ENCODE measurements around the gene BPGM.

BPGM gene

GRCh38 chr7:134646425-134647305 lies at the start of gene BPGM:
BPGM (plus strand) TSS chr7:134646853; CDS start chr7:134661508, 14,655 bp downstream.
- Histone ChIP-seq H3K9ac (ENCODE audit: insufficient read length) (peak within 1 kb of the TSS; percentile 87), H3K27ac (no peak within 1 kb of the TSS), H3K9me3 (ENCODE audit: low read depth, low read length) (no peaks in the 10 kb centered on the region), H3K4me3 (peak within 1 kb of the TSS; percentile 97), H3K36me3 (ENCODE audit: insufficient read depth, low read length) (no peaks in the 10 kb centered on the region)
- DNase-seq (ENCODE audit: low read depth, low spot score) = peak; percentile 100
- no peak for TF ChIP-seq FOXP2 (optimal IDR thresholded peaks at IDR 0.05; ENCODE audit: control extremely low read depth, extremely low read length, insufficient read depth)
- TF ChIP-seq POLR2AphosphoS5 (IDR thresholded peaks at IDR 0.05; ENCODE audit: borderline replicate concordance, low read depth, low read length) = peak; percentile 96
- no peak for TF ChIP-seq EZH2 (IDR thresholded peaks at IDR 0.05)

GRCh38 chr7:134599371-134599770 lies 47.3 kb upstream of the BPGM start:
- DNase-seq (ENCODE audit: low read depth, low spot score) = no peak
- no peak overlapping the region for H3K4me3 ChIP-seq
- H3K9me3 ChIP-seq (ENCODE audit: low read depth, low read length) = no peaks in the 10 kb centered on the region
- H3K9ac ChIP-seq (ENCODE audit: insufficient read length) = no peak overlapping the region
- H3K27ac ChIP-seq = no peak overlapping the region
- TF ChIP-seq POLR2AphosphoS5 (IDR thresholded peaks at IDR 0.05; ENCODE audit: borderline replicate concordance, low read depth, low read length) (no peak), EZH2 (IDR thresholded peaks at IDR 0.05) (no peak), FOXP2 (optimal IDR thresholded peaks at IDR 0.05; ENCODE audit: control extremely low read depth, extremely low read length, insufficient read depth) (no peak)
- H3K36me3 ChIP-seq (ENCODE audit: insufficient read depth, low read length) = no peaks in the 10 kb centered on the region

GRCh38 chr7:134601459-134601858 lies 45.2 kb upstream of the BPGM start:
- TF ChIP-seq POLR2AphosphoS5 (IDR thresholded peaks at IDR 0.05; ENCODE audit: borderline replicate concordance, low read depth, low read length) = no peak
- no peak for TF ChIP-seq EZH2 (IDR thresholded peaks at IDR 0.05)
- TF ChIP-seq FOXP2 (optimal IDR thresholded peaks at IDR 0.05; ENCODE audit: control extremely low read depth, extremely low read length, insufficient read depth) = no peak
- no peaks in the 10 kb centered on the region for H3K36me3 ChIP-seq (ENCODE audit: insufficient read depth, low read length)
- no peak for DNase-seq (ENCODE audit: low read depth, low spot score)

GRCh38 chr7:134602881-134603451 lies 43.7 kb upstream of the BPGM start:
- no peak for TF ChIP-seq EZH2 (IDR thresholded peaks at IDR 0.05)
- TF ChIP-seq FOXP2 (optimal IDR thresholded peaks at IDR 0.05; ENCODE audit: control extremely low read depth, extremely low read length, insufficient read depth) = no peak
- peak; percentile 19; the same call in 1 of the 2 replicates for TF ChIP-seq POLR2AphosphoS5 (IDR thresholded peaks at IDR 0.05; ENCODE audit: borderline replicate concordance, low read depth, low read length)
- Histone ChIP-seq H3K9ac (ENCODE audit: insufficient read length) (no peak overlapping the region), H3K27ac (no peak overlapping the region), H3K4me3 (peak overlapping the region; percentile 73), H3K9me3 (ENCODE audit: low read depth, low read length) (no peaks in the 10 kb centered on the region), H3K36me3 (ENCODE audit: insufficient read depth, low read length) (no peaks in the 10 kb centered on the region)
- peak; percentile 83 for DNase-seq (ENCODE audit: low read depth, low spot score)

More at GRCh38 chr7:134601459-134601858, 45.2 kb upstream of the BPGM start:
- Histone ChIP-seq H3K4me3 (no peak overlapping the region), H3K9me3 (ENCODE audit: low read depth, low read length) (no peaks in the 10 kb centered on the region), H3K27ac (no peak overlapping the region), H3K9ac (ENCODE audit: insufficient read length) (no peak overlapping the region)

- no peak overlapping the region for H3K4me3 ChIP-seq
- H3K36me3 ChIP-seq (ENCODE audit: insufficient read depth, low read length) = no peaks in the 10 kb centered on the region
These were observed 40.4 kb upstream of the BPGM start for GRCh38 chr7:134605978-134606923.

GRCh38 chr7:134611611-134612151 lies 35.0 kb upstream of the BPGM start:
- Histone ChIP-seq H3K9me3 (ENCODE audit: low read depth, low read length) (no peaks in the 10 kb centered on the region), H3K36me3 (ENCODE audit: insufficient read depth, low read length) (no peaks in the 10 kb centered on the region), H3K27ac (no peak overlapping the region), H3K9ac (ENCODE audit: insufficient read length) (no peak overlapping the region), H3K4me3 (no peak overlapping the region)
- TF ChIP-seq EZH2 (IDR thresholded peaks at IDR 0.05) = no peak
- TF ChIP-seq POLR2AphosphoS5 (IDR thresholded peaks at IDR 0.05; ENCODE audit: borderline replicate concordance, low read depth, low read length) = no peak
- no peak for TF ChIP-seq FOXP2 (optimal IDR thresholded peaks at IDR 0.05; ENCODE audit: control extremely low read depth, extremely low read length, insufficient read depth)
- no peak for DNase-seq (ENCODE audit: low read depth, low spot score)

More at GRCh38 chr7:134605978-134606923, 40.4 kb upstream of the BPGM start:
- no peak overlapping the region for H3K9ac ChIP-seq (ENCODE audit: insufficient read length)
- H3K27ac ChIP-seq = no peak overlapping the region
- TF ChIP-seq FOXP2 (optimal IDR thresholded peaks at IDR 0.05; ENCODE audit: control extremely low read depth, extremely low read length, insufficient read depth) (no peak), POLR2AphosphoS5 (IDR thresholded peaks at IDR 0.05; ENCODE audit: borderline replicate concordance, low read depth, low read length) (no peak), EZH2 (IDR thresholded peaks at IDR 0.05) (no peak)
- H3K9me3 ChIP-seq (ENCODE audit: low read depth, low read length) = no peaks in the 10 kb centered on the region
- DNase-seq (ENCODE audit: low read depth, low spot score) = peak; percentile 24

- TF ChIP-seq FOXP2 (optimal IDR thresholded peaks at IDR 0.05; ENCODE audit: control extremely low read depth, extremely low read length, insufficient read depth) (no peak), POLR2AphosphoS5 (IDR thresholded peaks at IDR 0.05; ENCODE audit: borderline replicate concordance, low read depth, low read length) (no peak), EZH2 (IDR thresholded peaks at IDR 0.05) (no peak)
- Histone ChIP-seq H3K27ac (no peak overlapping the region), H3K4me3 (no peak overlapping the region), H3K9me3 (ENCODE audit: low read depth, low read length) (no peaks in the 10 kb centered on the region), H3K36me3 (ENCODE audit: insufficient read depth, low read length) (no peaks in the 10 kb centered on the region), H3K9ac (ENCODE audit: insufficient read length) (no peak overlapping the region)
- DNase-seq (ENCODE audit: low read depth, low spot score) = no peak
These were observed 34.5 kb upstream of the BPGM start for GRCh38 chr7:134612197-134612596.
